Osteocyte (in vitro differentiated cells): Measurements from ENCODE around the gene AVPI1. TPM values are rescaled to one million over a fixed set of nuclear protein-coding genes. Genes with fewer than 3 reads are reported as not detected.

Experiments used
- DNase-seq: peaks from one replicate; pipeline ENCODE4 v3.0.0; 2021; ENCODE audit warnings: mixed read lengths; ENCODE audit not compliant: unreplicated experiment; ENCODE audit errors: extremely low spot score
- H3K27ac Mint-ChIP-seq: one replicate; pipeline ENCODE4 v1.8.0; 2021; ENCODE audit warnings: mild to moderate bottlenecking, mixed read lengths; ENCODE audit not compliant: unreplicated experiment
- H3K27me3 Mint-ChIP-seq: one replicate; pipeline ENCODE4 v1.8.0; 2021; ENCODE audit warnings: mixed read lengths; ENCODE audit not compliant: unreplicated experiment
- H3K36me3 Mint-ChIP-seq: one replicate; pipeline ENCODE4 v1.8.0; 2021; ENCODE audit warnings: mixed read lengths; ENCODE audit not compliant: unreplicated experiment
- H3K4me1 Mint-ChIP-seq: one replicate; pipeline ENCODE4 v1.8.0; 2021; ENCODE audit warnings: mixed read lengths; ENCODE audit not compliant: unreplicated experiment
- H3K4me3 Mint-ChIP-seq: one replicate; pipeline ENCODE4 v1.8.0; 2021; ENCODE audit warnings: mild to moderate bottlenecking, moderate library complexity, mixed read lengths; ENCODE audit not compliant: unreplicated experiment
- H3K9me3 Mint-ChIP-seq: one replicate; pipeline ENCODE4 v1.8.0; 2021; ENCODE audit warnings: mixed read lengths; ENCODE audit not compliant: unreplicated experiment
- total RNA-seq: library from RNA; stranded (reverse); gene quantifications from 2 replicates; pipeline ENCODE4 v1.2.1, GENCODE V29; 2021
- TF ChIP-seq, protein P1 (sequence below): fragments of 200-600 bp; sonication (generic); IDR thresholded peaks from 2 replicates; pipeline ENCODE4 v1.5.0; 2021; ENCODE audit warnings: antibody characterized with exemption, mild to moderate bottlenecking, moderate library complexity

Gene AVPI1
- total RNA-seq, 1 donor from 2014 or later, result 5.7 TPM

GRCh38 chr10:97669571-97669970, 17.5 kb downstream of the AVPI1 start:
- Mint-ChIP-seq H3K4me3 (no peak overlapping the region), H3K27me3 (no peaks in the 10 kb centered on the region)
- TF ChIP-seq, protein P1, sequence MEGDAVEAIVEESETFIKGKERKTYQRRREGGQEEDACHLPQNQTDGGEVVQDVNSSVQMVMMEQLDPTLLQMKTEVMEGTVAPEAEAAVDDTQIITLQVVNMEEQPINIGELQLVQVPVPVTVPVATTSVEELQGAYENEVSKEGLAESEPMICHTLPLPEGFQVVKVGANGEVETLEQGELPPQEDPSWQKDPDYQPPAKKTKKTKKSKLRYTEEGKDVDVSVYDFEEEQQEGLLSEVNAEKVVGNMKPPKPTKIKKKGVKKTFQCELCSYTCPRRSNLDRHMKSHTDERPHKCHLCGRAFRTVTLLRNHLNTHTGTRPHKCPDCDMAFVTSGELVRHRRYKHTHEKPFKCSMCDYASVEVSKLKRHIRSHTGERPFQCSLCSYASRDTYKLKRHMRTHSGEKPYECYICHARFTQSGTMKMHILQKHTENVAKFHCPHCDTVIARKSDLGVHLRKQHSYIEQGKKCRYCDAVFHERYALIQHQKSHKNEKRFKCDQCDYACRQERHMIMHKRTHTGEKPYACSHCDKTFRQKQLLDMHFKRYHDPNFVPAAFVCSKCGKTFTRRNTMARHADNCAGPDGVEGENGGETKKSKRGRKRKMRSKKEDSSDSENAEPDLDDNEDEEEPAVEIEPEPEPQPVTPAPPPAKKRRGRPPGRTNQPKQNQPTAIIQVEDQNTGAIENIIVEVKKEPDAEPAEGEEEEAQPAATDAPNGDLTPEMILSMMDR, result no peak

GRCh38 chr10:97667463-97667862, 19.6 kb downstream of the AVPI1 start:
- Mint-ChIP-seq H3K27ac (no peak overlapping the region), H3K4me3 (no peak overlapping the region), H3K27me3 (no peaks in the 10 kb centered on the region), H3K9me3 (no peaks in the 10 kb centered on the region), H3K36me3 (peaks cover 40% of the 10 kb centered on the region), H3K4me1 (no peaks in the 10 kb centered on the region)
- no peak for DNase-seq
- TF ChIP-seq, protein P1, result no peak

More at GRCh38 chr10:97669571-97669970, 17.5 kb downstream of the AVPI1 start:
- H3K9me3 Mint-ChIP-seq, result no peaks in the 10 kb centered on the region
- no peak overlapping the region for H3K27ac Mint-ChIP-seq
- H3K4me1 Mint-ChIP-seq, result peaks cover 2% of the 10 kb centered on the region
- peaks cover 37% of the 10 kb centered on the region for H3K36me3 Mint-ChIP-seq
- no peak for DNase-seq

DNA sequence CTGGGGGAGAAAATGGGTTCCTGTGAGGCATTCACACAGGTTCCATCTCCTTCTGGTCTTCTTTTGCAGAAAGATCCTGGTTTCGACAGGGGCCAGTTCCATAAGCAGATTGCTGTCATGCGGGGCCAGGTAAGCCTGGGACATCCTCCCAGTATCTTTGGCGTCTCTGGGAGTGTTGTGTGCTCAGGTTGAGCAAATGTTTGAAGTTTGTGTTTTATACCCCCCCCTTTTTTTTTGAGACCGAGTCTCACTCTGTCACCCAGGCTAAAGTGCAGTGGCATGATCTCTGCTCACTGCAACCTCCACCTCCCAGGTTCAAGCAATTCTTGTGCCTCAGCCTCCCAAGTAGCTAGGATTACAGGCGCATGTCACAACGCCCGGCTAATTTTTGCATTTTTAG, 20.0 kb downstream of the AVPI1 start:
- H3K27ac Mint-ChIP-seq, result no peak overlapping the region

DNA sequence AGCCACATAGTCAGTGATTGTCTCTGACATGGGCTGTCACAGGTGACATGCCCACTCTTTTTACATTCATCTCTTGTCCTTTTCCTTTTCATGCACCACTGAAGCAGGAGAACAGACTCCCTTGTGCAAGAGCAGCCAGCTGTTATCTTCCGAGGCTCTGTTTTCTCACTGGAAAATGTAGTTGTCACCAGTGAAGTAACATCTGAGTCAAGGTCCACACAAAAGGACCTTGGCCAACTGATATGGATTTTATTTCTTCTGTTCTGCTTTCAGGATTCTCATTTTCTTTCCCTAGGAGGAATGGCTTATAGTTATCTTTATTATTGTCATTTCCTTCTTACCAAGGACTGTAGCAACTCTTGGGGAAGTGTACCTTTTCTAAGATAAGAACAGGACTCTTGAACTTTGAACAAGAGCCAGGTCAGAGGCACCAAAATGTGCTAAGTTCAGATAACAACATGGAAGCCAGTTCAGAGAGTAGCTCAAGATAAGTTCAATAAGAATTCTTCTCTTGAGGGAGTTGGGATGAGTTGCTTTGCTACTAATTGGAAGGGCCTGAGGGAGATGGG, 22.7 kb downstream of the AVPI1 start:
- H3K9me3 Mint-ChIP-seq, result no peaks in the 10 kb centered on the region
- H3K27me3 Mint-ChIP-seq, result no peaks in the 10 kb centered on the region
- DNase-seq, result no peak
- H3K27ac Mint-ChIP-seq, result no peak overlapping the region
- no peaks in the 10 kb centered on the region for H3K4me1 Mint-ChIP-seq
- peaks cover 48% of the 10 kb centered on the region for H3K36me3 Mint-ChIP-seq
- no peak overlapping the region for H3K4me3 Mint-ChIP-seq
- TF ChIP-seq, protein P1, result no peak

More for the DNA sequence above, 20.0 kb downstream of the AVPI1 start:
- Mint-ChIP-seq H3K4me3 (no peak overlapping the region), H3K27me3 (no peaks in the 10 kb centered on the region), H3K36me3 (peaks cover 41% of the 10 kb centered on the region), H3K4me1 (no peaks in the 10 kb centered on the region), H3K9me3 (no peaks in the 10 kb centered on the region)
- TF ChIP-seq, protein P1, result no peak
- no peak for DNase-seq

DNA sequence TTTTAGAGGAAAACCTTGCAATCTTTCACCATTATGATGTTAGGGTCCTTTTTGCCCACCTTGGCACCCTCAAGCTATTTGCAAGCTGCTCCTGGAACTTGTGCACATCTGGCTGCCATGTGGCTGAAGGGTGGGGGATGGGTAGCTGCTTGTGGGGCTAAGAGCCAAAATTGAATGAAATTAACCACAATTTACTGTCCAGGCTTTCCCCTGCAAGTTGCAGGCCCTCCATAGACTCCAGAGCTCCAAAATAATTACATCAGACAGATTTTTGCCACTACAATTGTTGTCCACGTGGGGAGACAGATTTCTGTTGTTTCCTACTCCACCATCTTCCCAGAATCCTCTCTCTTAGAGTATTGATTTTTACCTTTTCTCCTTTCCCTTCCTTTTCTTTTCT, 27.5 kb downstream of the AVPI1 start:
- H3K4me3 Mint-ChIP-seq, result no peak overlapping the region
- TF ChIP-seq, protein P1, result no peak
- no peak for DNase-seq
- no peaks in the 10 kb centered on the region for H3K27me3 Mint-ChIP-seq
- H3K4me1 Mint-ChIP-seq, result no peaks in the 10 kb centered on the region
- H3K9me3 Mint-ChIP-seq, result no peaks in the 10 kb centered on the region
- peaks cover 49% of the 10 kb centered on the region for H3K36me3 Mint-ChIP-seq
- peak overlapping the region; percentile 6 for H3K27ac Mint-ChIP-seq
